ENCODE results near the gene PLXNA4. TPM values are rescaled to one million over a fixed set of nuclear protein-coding genes. Genes with fewer than 3 reads are reported as not detected.

Gene PLXNA4
- total and polyA plus RNA-seq, 2 donors from 2014 or later, result 0.17 to 3.5 TPM

- Histone ChIP-seq H3K27ac (ENCODE audit: low read depth in 2 of 2, low read length in 2 of 2) (no peak overlapping the region), H3K36me3 (ENCODE audit: control insufficient read depth in 2 of 3, insufficient read depth in 3 of 3, low read length in 3 of 3) (no peaks in the 10 kb centered on the region), H3K4me1 (ENCODE audit: control insufficient read depth in 2 of 3, insufficient read depth in 2 of 3, low read depth in 1 of 3, low read length in 3 of 3) (peaks cover 0 to under 1% (median 0%) of the 10 kb centered on the region in 3 donors), H3K9me3 (ENCODE audit: control insufficient read depth in 2 of 3, insufficient read depth in 1 of 3, low read length in 3 of 3) (no peaks in the 10 kb centered on the region), H3K4me3 (ENCODE audit: low read length in 3 of 3) (no peak overlapping the region), H3K27me3 (ENCODE audit: control insufficient read depth, insufficient read depth, low read length) (no peaks in the 10 kb centered on the region), H3K9ac (ENCODE audit: low read length in 3 of 3) (no peak overlapping the region)
- DNase-seq (no peak), FAIRE-seq (no peak)
- TF ChIP-seq CTCF (IDR thresholded peaks at IDR 0.05; ENCODE audit: borderline replicate concordance, extremely low read depth, insufficient read depth), result no peak
- intact Hi-C loops (cut with DNase I), result no loop called here
Observed at GRCh38 chr7:132466367-132466766, 109.9 kb downstream of the PLXNA4 start.

DNA sequence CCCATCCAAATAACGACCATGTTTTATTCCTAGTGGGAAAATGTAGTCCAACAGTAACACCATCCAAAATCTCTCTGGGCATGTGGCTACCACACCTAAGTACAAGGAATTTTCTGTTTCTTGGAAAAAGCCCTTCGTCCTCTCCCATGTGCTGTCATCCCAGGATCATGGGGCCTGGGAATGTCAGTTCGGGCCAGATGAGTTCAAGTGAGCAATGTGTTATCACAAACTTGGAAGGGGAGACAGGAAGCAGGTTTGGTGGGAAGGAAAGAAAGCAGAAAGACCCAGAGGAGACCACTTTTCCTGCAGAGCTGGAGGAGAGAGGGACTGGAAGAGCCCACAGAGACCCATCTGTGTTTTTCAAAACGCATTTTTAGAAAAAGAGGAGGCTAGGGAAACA, 110.8 kb downstream of the PLXNA4 start:
- no peaks in the 10 kb centered on the region for H3K9me3 ChIP-seq (ENCODE audit: control insufficient read depth in 2 of 3, insufficient read depth in 1 of 3, low read length in 3 of 3)
- H3K27ac ChIP-seq (ENCODE audit: low read depth in 2 of 2, low read length in 2 of 2), result no peak overlapping the region
- H3K36me3 ChIP-seq (ENCODE audit: control insufficient read depth in 2 of 3, insufficient read depth in 3 of 3, low read length in 3 of 3), result no peaks in the 10 kb centered on the region
- peaks cover 0 to 4% (median 0%) of the 10 kb centered on the region in 3 donors for H3K4me1 ChIP-seq (ENCODE audit: control insufficient read depth in 2 of 3, insufficient read depth in 2 of 3, low read depth in 1 of 3, low read length in 3 of 3)
- no peak for TF ChIP-seq CTCF (IDR thresholded peaks at IDR 0.05; ENCODE audit: borderline replicate concordance, extremely low read depth, insufficient read depth)
- no peak for FAIRE-seq
- intact Hi-C loops (cut with DNase I), result no loop called here
- no peak overlapping the region for H3K9ac ChIP-seq (ENCODE audit: low read length in 3 of 3)
- no peak overlapping the region for H3K4me3 ChIP-seq (ENCODE audit: low read length in 3 of 3)
- DNase-seq, result no peak
- no peaks in the 10 kb centered on the region for H3K27me3 ChIP-seq (ENCODE audit: control insufficient read depth, insufficient read depth, low read length)

DNA sequence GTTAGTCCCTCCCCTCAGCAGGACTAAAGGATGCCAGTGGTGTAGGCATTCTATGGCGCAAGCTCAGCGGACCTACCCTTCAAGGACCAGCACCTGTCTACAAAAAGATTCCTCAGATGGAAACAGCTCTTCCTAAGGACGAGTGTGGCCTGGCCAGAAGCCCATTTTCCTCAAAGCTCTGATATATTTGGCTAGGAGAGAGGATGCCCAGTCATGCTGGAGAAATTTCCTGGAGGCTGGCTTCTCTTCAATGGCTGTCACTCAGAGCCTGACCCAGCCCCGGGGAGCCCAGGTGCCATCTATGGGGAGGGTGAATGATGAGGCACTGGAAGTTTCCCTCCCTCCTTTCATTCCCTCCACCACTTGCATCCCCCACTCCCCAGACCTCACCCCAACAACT, 111.5 kb downstream of the PLXNA4 start:
- TF ChIP-seq CTCF (IDR thresholded peaks at IDR 0.05; ENCODE audit: borderline replicate concordance, extremely low read depth, insufficient read depth), result no peak
- H3K27ac ChIP-seq (ENCODE audit: low read depth in 2 of 2, low read length in 2 of 2), result no peak overlapping the region
- no peak overlapping the region for H3K9ac ChIP-seq (ENCODE audit: low read length in 3 of 3)
- intact Hi-C loops (cut with DNase I), result no loop called here
- no peaks in the 10 kb centered on the region for H3K36me3 ChIP-seq (ENCODE audit: control insufficient read depth in 2 of 3, insufficient read depth in 3 of 3, low read length in 3 of 3)
- H3K4me1 ChIP-seq (ENCODE audit: control insufficient read depth in 2 of 3, insufficient read depth in 2 of 3, low read depth in 1 of 3, low read length in 3 of 3), result peaks cover 0 to 4% (median 0%) of the 10 kb centered on the region in 3 donors
- no peak for DNase-seq
- FAIRE-seq, result no peak
- no peak overlapping the region for H3K4me3 ChIP-seq (ENCODE audit: low read length in 3 of 3)
- H3K9me3 ChIP-seq (ENCODE audit: control insufficient read depth in 2 of 3, insufficient read depth in 1 of 3, low read length in 3 of 3), result no peaks in the 10 kb centered on the region
- H3K27me3 ChIP-seq (ENCODE audit: control insufficient read depth, insufficient read depth, low read length), result no peaks in the 10 kb centered on the region

DNA sequence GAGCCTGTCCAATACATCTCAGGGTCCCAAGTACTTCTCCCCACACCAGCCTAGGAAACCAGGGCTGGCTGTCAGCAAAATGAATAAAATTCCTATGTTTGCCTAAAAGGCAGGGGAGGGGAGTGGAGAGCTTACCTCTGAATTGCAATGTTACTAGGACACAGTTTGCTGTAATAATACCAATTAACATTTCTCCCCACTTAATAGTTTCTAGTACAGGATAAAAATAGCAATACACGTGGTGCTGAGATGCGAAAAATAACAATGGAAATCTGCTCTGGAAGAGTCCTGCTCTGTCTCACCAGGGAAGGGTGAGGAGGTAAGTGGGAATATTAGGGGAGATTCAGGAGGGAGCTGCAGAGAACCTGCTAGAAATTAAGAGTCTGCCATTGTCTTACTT, 112.3 kb downstream of the PLXNA4 start:
- Histone ChIP-seq H3K9ac (ENCODE audit: low read length in 3 of 3) (no peak overlapping the region), H3K27me3 (ENCODE audit: control insufficient read depth, insufficient read depth, low read length) (no peaks in the 10 kb centered on the region), H3K4me1 (ENCODE audit: control insufficient read depth in 2 of 3, insufficient read depth in 2 of 3, low read depth in 1 of 3, low read length in 3 of 3) (peaks cover 0 to 4% (median 0%) of the 10 kb centered on the region in 3 donors), H3K9me3 (ENCODE audit: control insufficient read depth in 2 of 3, insufficient read depth in 1 of 3, low read length in 3 of 3) (no peaks in the 10 kb centered on the region), H3K27ac (ENCODE audit: low read depth in 2 of 2, low read length in 2 of 2) (no peak overlapping the region), H3K4me3 (ENCODE audit: low read length in 3 of 3) (no peak overlapping the region), H3K36me3 (ENCODE audit: control insufficient read depth in 2 of 3, insufficient read depth in 3 of 3, low read length in 3 of 3) (no peaks in the 10 kb centered on the region)
- FAIRE-seq, result no peak
- intact Hi-C loops (cut with DNase I), result no loop called here
- DNase-seq, result no peak
- TF ChIP-seq CTCF (IDR thresholded peaks at IDR 0.05; ENCODE audit: borderline replicate concordance, extremely low read depth, insufficient read depth), result no peak
